IPS DF 19.7 (cell line): ENCODE data around the gene KLHDC8A.

Source experiments
- DNase-seq: peaks from one replicate; pipeline ENCODE4 v3.0.0-alpha.2; 2013; ENCODE audit warnings: low read depth, low spot score

KLHDC8A gene

GRCh38 chr1:205319081-205320018 lies 37.4 kb downstream of the KLHDC8A start:
- no peak for DNase-seq

DNA sequence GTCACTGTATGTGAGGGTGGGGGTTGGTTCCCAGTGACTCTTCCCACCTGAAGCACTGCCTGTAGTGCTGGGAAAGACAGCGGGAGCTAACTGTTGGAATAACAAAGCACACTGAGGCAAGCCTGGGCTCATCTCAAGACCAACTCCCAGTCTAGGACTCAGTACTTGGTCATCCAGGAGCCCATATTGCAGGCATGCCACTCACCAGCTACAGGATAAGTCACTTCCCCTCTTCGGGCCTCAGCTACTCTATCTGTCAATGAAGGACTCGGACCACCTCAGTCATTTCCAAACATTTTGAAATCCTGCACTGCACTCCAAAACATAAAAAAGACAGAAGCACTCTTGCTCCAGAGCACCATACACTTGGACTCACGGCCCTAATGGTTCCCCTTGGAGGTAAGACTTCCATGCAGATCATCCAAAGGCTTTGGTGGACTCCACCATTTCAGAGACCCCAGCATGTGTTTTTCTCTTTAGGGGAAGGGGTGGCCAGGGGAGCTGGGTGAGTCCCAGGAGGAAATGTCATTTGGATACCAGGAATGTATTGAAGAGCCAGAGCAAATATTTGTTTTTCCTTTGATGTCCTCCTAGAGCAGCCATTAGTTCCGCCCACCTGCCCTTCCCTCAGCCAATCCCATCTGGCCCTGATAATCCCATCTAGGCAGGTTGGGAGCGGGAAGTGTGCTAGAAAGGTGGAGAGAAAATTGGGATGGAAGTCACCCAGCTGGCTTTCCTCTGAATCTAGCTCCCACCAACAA lies 38.3 kb downstream of the KLHDC8A start:
- no peak for DNase-seq

GRCh38 chr1:205317311-205317917 lies 39.3 kb downstream of the KLHDC8A start:
- no peak for DNase-seq

DNA sequence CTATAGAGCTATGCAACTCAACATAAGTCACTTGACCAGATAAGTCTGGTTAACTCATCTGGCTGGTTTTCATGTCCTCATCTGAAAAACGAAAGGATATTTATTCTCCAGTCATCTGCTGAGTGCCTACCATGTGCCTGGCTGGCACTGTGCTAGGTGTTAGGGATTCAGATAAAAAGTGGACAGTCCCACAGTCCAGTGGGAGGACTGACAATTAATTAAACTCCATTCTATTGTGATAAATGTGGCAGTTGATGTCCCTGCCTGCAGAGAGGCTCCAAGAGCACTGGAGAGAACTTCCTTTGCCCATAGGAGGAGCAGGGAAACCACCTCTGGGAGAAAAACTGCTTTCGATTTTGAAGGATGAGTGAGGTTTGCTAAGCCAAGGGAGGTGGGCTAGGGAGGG lies 40.6 kb downstream of the KLHDC8A start:
- DNase-seq = no peak

GRCh38 chr1:205315008-205315618 lies 41.6 kb downstream of the KLHDC8A start:
- no peak for DNase-seq

DNA sequence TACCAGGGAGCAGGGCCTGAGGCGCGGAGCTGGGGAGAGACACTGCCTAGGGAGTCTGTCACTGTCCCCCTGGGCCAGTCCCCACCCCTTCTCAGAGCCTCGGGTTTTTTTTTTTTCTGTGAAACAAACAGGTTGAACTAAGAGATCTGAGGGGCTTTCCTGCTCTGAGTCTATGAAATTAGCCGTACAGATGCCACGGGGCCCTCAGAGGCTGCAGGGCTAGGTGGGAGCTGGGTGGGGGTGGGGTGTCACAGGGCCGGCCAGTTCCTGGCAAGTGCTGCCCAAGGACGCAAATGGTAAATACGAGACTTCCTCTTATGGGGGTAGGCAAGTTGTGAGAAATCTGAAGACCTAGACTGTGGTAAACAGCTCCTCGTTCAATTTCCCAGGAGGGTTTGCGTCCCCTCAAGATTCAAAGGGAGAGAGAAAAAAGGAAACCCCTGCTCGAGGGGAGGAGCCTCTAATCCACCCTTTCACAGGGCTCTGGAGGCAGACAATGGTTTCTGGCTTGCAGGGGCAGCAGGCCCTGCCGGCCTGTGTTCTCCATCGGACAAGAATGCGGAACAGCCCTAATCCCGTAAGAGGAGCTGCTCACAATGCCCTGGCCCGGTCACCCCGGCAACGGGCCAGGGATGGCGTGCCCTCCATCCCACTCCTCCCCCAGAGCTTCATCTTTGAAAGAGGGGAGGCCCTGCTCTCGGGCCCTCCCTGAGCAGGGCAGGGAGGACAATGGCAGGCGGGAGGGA lies 43.0 kb downstream of the KLHDC8A start:
- peak; percentile 82 for DNase-seq

GRCh38 chr1:205312866-205313562 lies 43.7 kb downstream of the KLHDC8A start:
- DNase-seq = no peak

GRCh38 chr1:205310976-205311704 lies 45.6 kb downstream of the KLHDC8A start:
- no peak for DNase-seq

GRCh38 chr1:205309741-205310140 lies 47.0 kb downstream of the KLHDC8A start:
- no peak for DNase-seq

DNA sequence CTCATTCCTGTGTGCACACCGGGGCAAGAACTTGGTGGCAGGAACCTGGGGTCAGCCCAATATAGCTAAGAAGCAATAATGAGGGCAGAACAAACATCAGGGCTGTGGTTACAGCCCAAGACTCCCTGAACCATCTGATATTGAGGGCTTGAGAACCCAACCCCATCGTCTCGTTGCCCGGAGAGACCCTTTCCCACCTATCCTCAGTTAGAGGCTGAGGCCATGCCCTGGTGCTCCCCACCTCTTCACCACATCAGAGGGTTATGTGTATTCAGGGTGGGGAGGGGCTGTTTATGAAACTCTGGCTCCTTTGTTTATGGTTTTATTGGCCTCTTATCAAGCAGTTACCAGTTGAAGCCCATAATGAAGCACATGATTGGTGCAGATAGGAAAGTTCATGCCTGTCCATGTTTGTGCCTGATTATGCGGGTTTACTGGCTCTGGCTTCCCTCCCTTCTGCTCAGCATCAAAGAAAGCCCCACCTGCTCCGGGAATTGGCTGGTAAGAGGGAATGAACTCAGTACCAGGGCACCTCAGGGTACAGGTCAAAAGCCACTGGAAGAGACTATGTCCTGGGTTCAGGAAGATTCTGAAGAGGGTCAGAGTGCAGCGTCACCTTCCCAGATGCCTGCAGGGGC lies 49.7 kb downstream of the KLHDC8A start:
- DNase-seq = no peak

GRCh38 chr1:205304695-205305070 lies 52.0 kb downstream of the KLHDC8A start:
- no peak for DNase-seq

GRCh38 chr1:205304046-205304694 lies 52.6 kb downstream of the KLHDC8A start:
- DNase-seq = no peak

GRCh38 chr1:205303247-205303888 lies 53.4 kb downstream of the KLHDC8A start:
- no peak for DNase-seq

- DNase-seq = no peak
These were observed 54.7 kb downstream of the KLHDC8A start for GRCh38 chr1:205301842-205302588.

- DNase-seq = peak; percentile 99
These were observed 55.4 kb downstream of the KLHDC8A start for GRCh38 chr1:205301205-205301821.

DNA sequence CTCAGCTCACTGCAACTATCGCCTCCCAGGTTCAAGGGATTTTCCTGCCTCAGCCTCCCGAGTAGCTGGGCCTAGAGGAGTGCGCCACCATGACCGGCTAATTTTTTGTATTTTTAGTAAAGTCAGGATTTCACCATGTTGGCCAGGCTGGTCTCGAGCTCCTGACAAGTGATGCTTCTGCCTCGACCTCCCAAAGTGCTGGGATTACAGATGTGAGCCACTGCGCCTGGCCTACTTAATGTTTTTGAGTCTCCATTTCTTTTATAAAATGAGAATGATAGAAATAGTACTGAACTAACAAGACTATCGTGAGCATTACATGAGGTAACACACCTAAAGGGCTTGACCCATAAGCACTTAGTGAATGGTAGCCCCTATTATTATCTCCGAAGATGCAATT lies 56.6 kb downstream of the KLHDC8A start:
- DNase-seq = no peak
